K562 (cell line): Measurements from ENCODE around the gene HIPK2.

ENCODE experiments used
- DNMT1 ChIP-seq: fragments of 450-650 bp; IDR thresholded peaks from 2 replicates; pipeline ENCODE4 v1.6.1; 2016; ENCODE audit warnings: antibody characterized with exemption, mild to moderate bottlenecking
- TCF7L2 ChIP-seq: fragments of 150-350 bp; IDR thresholded peaks from 2 replicates; pipeline ENCODE4 v1.6.1; 2016; ENCODE audit warnings: low read depth, mild to moderate bottlenecking, low read length, moderate library complexity
- ZNF785 ChIP-seq: fragments of 250-450 bp; sonication (Bioruptor Pico); IDR thresholded peaks from 2 replicates; pipeline ENCODE4 v1.4.0; 2020; ENCODE audit warnings: mild to moderate bottlenecking
- TF ChIP-seq, protein P1 (sequence below), 3 experiments: IDR thresholded peaks in 2 of 3; conservative IDR thresholded peaks in 1 of 3; 2 replicates each; pipeline ENCODE4 v1.5.1; 2011 to 2012; ENCODE audit warnings: low read length in 3 of 3, mild to moderate bottlenecking in 3 of 3, control low read depth in 2 of 3, improper control_type of control experiment in 1 of 3, inconsistent platforms in 1 of 3, low read depth in 1 of 3, mixed read lengths in 1 of 3, moderate library complexity in 1 of 3; ENCODE audit not compliant: insufficient read depth in 2 of 3
- TF ChIP-seq, protein P2 (sequence below): sonication (generic); formaldehyde crosslinking; IDR thresholded peaks from 2 replicates; pipeline ENCODE4 v1.8.0; 2022; ENCODE audit warnings: mild to moderate bottlenecking, missing genetic modification reagents

DNA sequence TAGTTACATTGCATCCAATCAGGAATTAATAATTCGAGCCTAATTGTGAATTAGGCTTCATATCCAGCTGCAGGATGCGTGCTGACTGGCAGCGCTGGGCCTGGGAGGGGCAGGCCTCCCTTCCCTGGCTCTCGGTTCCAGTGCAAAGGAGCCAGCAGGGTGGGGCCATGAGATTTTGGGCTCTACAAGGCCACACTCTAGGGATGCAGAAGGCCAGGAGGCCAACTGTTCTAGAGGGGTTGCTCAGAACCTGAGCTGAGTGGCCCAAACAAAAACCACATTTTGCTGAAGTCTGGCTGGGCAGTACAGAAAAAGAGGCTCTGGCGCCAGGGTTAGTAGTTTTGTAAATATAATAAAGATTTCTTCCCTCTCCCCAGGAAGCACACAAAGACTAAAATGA, 182.0 kb downstream of the HIPK2 start:
- TF ChIP-seq TCF7L2: no peak
- TF ChIP-seq, protein P1, sequence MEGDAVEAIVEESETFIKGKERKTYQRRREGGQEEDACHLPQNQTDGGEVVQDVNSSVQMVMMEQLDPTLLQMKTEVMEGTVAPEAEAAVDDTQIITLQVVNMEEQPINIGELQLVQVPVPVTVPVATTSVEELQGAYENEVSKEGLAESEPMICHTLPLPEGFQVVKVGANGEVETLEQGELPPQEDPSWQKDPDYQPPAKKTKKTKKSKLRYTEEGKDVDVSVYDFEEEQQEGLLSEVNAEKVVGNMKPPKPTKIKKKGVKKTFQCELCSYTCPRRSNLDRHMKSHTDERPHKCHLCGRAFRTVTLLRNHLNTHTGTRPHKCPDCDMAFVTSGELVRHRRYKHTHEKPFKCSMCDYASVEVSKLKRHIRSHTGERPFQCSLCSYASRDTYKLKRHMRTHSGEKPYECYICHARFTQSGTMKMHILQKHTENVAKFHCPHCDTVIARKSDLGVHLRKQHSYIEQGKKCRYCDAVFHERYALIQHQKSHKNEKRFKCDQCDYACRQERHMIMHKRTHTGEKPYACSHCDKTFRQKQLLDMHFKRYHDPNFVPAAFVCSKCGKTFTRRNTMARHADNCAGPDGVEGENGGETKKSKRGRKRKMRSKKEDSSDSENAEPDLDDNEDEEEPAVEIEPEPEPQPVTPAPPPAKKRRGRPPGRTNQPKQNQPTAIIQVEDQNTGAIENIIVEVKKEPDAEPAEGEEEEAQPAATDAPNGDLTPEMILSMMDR (IDR thresholded peaks at IDR 0.05 in 2 of 3, conservative IDR thresholded peaks at IDR 0.05 in 1 of 3; ENCODE audit: insufficient read depth in 2 of 3, low read depth in 1 of 3, low read length in 3 of 3): no peak
- TF ChIP-seq, protein P2, sequence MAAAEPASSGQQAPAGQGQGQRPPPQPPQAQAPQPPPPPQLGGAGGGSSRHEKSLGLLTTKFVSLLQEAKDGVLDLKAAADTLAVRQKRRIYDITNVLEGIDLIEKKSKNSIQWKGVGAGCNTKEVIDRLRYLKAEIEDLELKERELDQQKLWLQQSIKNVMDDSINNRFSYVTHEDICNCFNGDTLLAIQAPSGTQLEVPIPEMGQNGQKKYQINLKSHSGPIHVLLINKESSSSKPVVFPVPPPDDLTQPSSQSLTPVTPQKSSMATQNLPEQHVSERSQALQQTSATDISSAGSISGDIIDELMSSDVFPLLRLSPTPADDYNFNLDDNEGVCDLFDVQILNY (CRISPR knock-in tag): no peak
- no peak for TF ChIP-seq DNMT1
- no peak for TF ChIP-seq ZNF785 (CRISPR knock-in tag)
